NOMO-1 (cell line): ENCODE results near the gene HEBP1.

ENCODE experiments used
- DNase-seq, 2 experiments: peaks; one replicate each; lab custom pipeline; 2025; ENCODE audit not compliant: unreplicated experiment in 2 of 2; lab: John Stamatoyannopoulos, UW

HEBP1 gene

DNA sequence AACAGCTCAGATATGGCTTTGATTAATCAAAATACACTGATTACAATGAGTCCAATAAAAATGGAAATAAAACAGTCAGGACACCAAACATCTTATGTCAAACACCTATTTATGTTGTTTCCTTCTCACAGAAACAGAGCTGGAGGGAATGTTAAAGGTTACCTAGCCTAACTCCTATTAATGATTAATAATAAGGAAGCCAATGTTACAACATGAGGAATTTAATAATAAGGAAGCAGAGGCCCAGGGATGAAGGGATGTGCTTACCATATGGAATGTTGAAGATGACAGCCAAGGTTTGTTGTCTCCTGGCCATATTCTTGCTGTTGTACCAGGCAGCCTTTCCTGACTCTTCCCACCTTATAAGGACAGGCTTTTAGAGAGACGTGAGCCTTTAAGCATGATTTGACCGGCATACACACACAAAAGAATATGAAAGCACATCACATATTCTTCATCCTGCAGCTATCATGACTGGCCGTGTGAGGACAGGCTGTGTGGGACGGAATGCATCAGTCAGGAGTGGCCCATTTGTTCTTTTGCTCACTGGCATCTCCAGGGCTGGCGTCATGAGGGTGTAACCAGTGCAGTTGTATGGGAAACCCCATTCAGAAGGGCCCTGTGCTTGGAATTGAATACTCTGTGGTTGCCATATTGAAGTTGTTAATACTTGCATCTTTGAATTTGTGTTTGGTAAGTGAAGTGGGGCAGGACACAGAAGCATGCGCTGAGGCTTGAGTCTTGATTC lies 45.0 kb downstream of the HEBP1 start:
- no peak for DNase-seq

DNA sequence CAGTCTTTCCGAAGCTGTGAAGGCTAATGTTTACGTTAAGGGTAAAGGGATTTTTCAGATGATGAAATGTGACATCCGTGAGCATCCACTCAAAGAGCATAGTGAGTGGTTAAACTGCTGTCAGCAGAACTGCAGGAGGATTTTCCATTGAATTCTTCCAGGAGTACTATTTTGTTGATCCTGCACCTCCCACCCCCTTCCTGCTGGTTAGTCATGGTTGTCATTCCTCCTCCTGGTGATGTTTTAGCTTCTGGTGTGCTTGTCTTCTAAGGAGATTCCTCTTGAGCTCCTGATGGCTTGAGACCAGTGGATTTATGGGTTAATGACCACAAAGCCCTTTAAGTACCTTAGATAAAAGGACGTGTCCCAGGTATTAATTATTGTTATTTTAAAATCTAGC lies 45.7 kb downstream of the HEBP1 start:
- no peak for DNase-seq

DNA sequence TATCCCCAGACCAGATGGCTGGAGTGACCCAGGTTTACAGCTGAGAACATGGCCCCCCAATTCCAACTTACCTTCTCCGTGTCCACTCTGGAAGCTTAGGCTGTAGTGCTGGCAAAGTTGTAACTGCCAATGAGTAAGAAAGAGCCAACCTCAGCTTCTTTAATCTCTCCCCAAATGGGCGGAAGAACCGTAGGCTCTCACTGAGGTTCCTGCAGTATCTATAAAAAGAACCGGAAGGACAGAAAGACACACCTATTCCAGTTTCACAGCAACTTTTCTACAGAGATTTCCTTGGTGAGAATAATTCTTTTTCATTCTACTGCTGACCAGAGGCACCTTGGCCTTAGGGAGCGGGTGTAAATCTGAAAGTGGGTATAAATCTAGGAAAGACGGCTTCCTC lies 48.0 kb downstream of the HEBP1 start, which contains the start of gene GPRC5D:
TSS of gene GPRC5D (minus strand) at position 135 of the 400 bp plus-strand sequence. CDS start 1,786 bp downstream, outside the sequence.
- no peak for DNase-seq

DNA sequence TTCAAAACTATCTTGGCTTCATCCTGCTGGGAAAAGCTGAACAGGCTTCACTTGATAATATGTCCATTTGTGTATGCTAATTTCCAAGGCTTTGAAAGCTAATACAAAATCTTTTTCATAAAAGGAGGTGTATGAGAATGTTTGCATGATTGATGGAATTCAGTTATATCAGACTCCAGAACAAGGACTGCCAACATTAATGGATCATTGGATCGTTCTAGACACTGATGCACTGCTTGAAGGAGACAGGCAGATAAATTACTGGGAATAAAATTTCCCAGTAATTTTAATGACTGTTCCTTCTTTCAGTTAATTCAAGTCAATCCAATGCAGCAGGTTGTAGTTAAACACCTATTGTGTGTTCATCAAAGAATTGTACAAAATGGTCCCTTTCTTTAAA lies 48.6 kb downstream of the HEBP1 start:
- DNase-seq = no peak

DNA sequence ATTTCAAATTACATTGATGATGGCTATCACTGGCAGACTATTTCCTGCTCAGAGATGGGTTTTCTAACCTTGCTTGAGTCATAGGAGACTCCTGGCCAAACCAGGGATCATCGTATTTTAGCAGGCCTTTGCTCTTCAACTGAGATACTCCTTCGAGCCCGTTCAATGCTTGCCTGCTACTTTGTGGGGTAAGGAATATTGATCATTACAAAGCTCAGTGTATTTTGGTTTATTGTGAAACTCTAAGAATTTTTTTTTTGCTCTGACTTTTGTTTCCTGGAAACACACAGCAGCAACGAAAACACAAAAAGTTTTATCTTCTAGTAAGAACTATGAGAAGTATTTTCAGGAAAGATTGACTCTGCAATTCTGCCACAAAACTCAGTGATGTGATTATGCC lies 52.2 kb downstream of the HEBP1 start:
- no peak for DNase-seq

DNA sequence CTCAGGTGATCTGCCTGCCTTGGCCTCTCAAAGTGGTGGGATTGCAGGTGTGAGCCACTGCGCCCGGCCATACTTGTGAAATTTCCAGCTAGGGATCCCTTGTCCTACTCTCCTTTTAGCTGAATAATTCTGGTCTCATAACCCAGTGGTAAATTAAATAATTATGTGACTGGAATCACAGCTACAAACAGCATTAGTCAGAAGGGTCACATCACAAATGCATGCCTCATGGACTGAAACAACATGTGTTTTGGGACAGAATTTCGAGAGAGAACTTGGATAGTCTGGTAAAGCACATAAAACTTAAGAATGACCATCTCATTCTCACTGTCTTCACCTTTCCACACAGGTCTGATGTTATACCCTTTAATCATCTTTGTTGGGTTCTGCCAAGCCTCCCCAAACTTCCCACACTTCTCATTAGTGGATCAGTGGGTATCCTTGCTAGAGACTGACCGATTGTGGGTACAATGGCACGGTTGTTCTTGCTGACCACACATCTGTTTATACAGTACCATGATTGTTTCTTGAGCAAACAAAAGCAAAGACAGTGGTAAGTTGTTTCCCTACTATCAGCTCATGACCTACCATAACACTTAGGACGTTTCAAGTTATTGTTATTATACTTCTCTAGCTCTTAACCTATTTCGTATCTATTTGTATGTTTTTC lies 53.2 kb downstream of the HEBP1 start:
- no peak for DNase-seq

DNA sequence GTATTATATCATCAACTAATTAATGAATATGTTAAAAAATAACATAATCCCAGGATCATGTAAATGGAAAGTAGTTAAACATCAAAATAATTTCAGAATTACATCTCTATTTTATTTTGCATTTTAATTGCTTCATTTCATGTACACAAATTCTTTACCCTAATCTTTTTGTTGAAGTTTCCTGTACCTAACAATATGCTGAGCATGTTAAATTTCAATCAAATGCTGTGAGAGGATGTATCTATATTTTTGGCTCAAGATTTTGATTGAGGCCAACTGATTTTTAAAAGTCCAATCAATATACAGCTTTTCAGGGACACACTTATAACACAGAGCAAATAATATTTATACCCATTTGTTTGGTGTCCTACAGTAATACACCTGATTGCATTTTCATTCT lies 54.5 kb downstream of the HEBP1 start:
- DNase-seq = no peak

DNA sequence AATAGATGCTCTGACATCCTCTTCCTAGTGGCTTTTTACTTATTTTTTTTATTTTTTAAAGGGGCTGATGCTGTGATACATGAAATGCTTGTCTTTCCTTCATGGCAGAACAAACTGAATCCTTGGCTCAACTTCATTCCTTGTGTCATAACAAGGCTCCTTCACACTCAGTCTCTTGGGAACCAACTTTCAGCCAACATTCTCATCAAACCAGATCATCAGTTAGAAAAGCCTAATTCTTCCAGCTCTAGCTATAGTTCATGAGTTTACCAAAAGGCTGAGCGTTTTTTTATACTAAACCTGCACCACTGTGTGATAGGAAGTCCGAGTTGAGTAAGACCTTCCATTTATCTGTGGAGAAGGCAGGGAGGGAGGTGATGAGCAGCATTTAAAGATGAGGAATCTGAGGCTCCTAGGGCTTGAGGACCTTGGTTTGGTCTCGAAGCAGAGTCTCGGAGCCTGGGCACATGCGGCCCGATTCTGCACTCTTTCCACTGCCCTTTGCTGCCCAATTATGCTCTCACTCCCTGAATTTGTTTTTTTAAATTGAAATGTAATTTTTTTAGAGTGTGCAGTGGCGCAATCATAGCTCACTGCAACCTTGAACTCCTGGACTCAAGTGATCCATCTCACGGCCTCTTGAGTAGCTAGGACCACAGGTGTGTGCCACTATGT lies 56.3 kb downstream of the HEBP1 start:
- DNase-seq = no peak

DNA sequence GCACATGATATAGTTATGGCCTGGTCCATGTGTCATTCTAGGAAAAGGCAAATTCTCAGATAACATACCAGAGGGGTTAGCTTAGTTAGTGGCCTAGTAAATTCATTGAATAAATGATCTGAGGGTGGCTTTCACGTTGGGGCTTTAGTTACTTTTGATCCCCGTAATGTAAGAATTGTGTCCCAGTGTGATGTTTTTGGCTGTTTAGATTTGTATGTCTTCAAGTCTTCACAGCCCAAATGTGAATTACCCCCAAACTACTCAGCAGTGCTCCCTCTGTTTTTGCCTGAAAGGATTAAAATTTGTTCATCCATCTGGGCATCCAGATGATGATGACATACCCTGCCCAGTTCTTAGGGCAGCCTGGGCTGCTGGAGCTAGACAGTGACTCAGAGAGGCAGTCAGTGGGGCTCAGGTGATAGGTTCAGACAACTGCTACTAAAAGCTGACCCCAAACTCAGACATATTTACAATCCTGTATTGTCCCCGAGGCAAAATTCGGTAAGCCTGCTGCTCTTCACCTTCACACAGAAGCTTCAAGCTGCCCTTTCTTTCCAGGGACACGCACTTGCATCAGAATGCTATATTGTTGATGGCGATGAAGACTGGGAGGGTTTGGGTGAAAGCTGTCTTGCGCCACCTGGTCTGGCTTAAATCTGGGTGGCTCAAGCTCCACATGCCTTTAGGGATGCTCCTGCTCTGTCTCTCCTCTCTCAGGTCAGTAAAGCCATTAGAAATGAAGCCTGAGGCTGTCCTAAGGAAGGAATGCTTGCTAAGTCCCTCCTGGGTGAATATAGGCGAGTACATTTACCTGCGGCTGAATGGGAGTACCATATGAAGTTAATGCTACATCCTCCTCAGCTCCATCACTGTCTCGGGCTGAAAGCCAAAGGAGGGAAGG lies 58.4 kb downstream of the HEBP1 start:
- DNase-seq = no peak

DNA sequence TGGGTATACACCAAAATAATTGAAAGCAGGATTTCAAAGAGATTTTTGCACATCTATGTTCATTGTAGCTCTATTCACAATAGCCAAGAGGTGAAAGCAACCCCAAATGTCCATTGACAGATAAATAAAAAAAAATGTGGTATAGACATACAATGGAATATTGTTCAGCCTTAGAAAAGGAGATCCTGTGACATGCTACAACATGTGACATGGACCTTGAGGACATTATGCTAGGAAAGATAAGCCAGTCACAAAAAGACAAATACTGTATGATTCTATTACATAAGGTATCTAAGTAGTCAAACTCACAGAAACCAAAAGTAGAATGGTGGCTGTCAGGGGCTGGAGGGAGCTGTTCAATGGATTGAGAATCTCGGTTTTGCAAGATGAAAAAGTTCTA lies 60.2 kb downstream of the HEBP1 start:
- no peak for DNase-seq

DNA sequence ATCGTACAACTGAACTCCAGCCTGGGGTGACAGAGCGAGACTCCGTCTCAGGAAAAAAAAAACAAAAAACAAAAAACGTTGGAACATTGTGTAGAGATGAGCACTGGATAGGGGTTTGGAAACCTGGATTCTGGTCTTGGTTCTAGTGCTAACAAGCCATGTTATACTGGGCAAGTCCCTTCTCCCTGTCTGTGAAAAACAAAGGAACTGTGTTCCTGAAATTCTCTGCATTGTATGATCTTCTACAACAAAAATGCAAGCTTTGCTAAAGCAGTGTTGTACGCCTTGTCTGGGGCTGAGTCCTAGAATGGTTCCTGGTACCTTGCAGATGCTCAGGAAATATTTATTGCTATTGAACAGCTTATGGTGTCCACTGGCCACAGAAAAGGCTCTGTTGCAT lies 61.5 kb downstream of the HEBP1 start:
- no peak for DNase-seq

DNA sequence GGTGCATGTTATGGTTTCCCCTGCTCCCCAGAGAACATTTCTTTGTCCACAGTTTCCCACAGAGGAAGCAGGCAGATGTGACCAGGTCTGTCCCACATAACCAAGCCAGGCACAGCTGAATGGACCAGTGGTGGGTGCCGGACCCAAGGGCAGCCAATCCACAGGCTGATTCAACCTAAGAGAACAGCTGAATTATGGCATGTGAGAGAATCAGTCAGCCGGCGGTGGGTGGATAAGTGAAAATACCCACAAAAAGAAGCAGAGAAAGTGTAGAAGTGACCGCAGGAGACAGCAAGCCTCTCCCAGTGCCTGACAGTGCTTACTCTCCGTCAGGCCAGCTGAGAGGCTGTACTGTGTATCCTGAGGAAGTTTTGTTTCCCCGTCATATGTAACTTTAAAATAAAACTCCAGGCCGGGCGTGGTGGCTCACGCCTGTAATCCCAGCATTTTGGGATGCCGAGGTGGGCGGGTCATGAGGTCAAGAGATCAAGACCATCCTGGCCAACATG lies 63.0 kb downstream of the HEBP1 start:
- DNase-seq = no peak

DNA sequence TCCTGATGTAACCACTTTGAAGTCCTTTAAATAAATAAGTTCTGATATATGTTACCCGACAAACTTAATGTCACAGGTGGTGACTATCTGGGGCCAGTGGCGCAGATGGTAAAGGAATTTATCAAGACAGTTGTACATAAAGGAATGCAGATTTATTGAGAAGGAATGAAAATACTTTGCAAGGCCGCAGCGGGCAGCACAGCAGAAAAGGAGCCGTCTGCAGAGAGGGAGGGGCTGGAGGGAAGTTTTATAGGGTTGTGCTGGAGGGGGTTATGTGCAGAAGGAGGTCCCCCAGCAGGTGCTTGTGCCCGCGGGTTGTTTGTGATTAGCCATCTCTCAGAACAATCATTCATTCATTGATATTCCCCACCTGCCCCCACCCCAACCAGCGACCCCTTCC lies 65.5 kb downstream of the HEBP1 start:
- no peak for DNase-seq

DNA sequence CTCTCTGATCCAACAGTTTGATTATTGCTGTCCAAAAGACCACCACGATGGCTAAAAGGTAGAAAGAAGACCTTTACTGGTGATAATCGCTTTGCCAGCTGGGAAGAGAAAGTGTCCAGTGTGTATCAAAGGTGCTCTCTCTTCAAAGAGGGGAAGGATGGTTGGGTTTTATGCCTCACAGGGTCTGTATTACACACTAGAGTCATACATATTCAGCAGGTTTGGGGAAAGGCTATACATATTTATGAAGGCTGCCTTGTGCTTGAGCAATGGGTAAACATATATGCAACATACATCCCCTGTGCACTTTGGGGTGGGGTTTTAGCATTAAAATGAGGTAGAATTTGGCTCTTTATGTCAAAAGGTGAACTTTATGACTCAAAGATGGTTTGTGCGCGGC lies 66.3 kb downstream of the HEBP1 start:
- no peak for DNase-seq

DNA sequence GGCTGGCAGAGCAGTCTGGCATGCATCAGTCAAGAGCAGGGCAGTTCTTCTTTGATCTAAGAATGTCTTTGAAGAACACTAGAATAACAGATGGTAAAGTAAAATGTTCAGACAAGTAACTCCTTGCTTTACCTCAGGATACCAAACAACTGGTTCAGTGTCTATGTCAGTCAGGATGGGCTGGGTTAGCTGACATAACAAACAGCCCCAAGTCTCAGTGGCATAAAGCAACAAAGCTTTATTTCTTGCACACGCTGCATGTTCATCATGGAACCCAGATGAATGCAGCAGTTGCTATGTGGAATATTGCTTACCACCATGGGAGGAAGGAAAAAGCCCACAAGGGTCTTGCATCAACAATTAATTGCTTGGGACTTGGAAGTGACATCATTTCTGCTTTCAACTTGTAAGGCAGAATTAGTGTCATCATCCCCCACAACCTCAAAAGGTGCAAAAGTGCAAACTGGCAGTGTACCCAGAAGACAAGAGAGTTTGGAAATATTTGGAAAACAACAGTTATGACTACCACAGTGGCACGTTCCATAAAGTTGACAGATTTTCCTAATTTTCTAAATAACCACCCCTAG lies 69.3 kb downstream of the HEBP1 start:
- DNase-seq = no peak

DNA sequence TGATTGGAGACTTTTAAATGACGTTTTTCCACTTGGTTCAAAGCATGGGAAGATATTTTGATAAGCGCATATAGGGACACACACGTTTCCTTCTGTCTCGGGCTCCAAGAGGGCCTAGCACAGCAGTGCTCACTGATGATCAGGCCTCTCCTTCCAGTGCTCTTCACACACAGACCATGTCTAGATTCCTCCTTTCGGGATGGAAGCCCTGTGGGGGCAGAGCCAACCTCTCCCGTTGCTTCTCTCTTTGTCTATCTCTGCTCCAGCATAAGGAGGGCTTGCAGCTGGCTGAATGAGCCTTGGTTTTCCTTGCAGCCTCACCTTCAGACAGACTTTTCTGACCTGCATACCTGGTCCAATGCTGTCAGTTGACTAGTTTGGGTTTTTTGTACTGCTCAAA lies 70.4 kb downstream of the HEBP1 start:
- no peak for DNase-seq

DNA sequence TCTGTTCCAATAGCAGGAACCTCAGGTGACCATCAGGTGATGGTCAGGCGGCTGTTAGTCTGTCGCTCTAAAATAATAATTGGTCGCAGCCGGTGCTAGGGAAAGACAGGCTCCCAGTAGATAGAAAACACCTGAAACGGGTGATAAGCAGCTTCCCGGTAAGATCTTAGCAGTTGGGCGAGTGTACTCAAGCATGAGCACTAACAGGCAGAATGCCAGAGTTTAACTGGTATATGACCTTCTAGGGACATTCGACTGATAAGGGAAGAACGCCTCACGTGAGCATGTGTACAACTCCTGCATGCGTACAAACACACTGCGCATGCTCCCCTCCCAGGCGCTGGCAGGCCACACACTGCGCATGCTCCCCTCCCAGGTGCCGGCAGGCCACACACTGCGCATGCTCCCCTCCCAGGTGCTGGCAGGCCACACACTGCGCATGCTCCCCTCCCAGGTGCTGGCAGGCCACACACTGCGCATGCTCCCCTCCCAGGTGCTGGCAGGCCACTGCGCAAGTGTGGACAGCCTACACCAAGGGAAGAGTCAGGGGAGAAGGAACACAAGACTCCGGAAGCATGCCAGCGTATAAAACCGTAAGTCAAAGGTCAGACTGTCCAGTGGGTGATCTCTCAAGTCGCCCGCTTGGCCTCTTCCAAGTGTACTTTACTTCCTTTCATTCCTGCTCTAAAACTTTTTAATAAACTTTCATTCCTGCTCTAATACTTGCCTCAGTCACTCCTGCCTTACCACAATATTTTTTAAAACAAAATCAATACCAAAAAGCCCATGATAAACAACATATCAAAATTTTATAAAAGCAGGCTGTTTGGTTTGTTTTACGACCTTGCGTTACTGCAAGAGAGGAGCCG lies 72.6 kb downstream of the HEBP1 start:
- no peak for DNase-seq

DNA sequence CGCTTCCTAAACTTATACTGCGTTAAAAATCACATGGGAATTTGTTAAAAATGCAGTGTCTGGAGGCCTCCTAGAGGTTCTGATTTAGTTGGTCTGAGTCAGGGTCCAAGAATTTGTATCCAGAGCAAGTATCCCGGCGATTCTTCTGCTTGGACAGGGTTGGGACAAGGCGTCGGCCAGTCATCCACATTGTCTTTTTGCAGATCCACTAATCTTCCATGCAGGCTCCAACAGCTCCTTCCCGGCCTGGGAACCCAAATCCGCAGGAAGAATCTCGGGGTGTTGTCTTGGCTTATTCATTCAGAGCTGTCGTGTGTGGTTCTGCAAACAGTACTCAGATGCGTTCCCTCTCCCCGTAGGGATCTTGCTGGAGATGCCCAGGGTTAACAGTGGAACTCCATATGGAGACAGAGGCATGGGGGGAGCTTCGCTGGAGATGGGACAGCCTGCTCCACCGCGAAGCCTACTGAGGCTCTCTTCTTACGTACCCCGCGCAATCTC lies 73.4 kb downstream of the HEBP1 start:
- DNase-seq = no peak

DNA sequence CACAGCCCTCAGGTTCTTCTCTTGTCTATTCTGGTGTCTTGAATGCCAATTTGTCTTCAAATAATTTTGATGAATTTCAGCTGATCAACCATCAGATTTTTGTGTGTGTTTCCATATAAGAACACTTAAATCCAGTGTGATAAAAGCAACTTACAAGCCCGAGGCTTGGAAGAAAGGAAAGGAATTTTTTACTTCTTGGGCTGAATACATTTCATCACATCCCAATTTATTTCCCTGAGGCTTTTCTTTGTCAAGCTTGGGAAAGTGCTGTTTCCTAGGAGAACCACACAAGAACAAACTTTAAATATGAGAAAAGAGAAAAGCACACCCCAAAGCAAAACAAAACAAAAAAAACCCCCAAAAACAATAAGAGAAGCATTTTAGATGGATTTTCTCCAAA lies 74.7 kb downstream of the HEBP1 start:
- no peak for DNase-seq
